Common myeloid progenitor, CD34-positive (primary cell): Measurements from ENCODE around the gene PGA5.

Source experiments
- CTCF ChIA-PET: fragments of 350-600 bp; sonication (Branson Sonifier 250); formaldehyde crosslinking; loops from one replicate; lab custom pipeline; 2021; ENCODE audit warnings: antibody characterized with exemption; lab: Charles Lee
- POLR2A ChIA-PET: fragments of 350-600 bp; sonication (Branson Sonifier 250); formaldehyde crosslinking; loops from one replicate; lab custom pipeline; 2021; ENCODE audit warnings: antibody characterized with exemption; lab: Charles Lee
- DNase-seq, 3 donors: peaks; one replicate each; pipeline versions ENCODE4 v3.0.0 to v3.0.0-alpha.2; 2013
- H3K27ac ChIP-seq, 2 experiments: 1 replicate in 1 of 2; 2 replicates in 1 of 2; pipeline ENCODE4 v1.7.0; 2013; ENCODE audit warnings: inconsistent platforms in 2 of 2, low read length in 2 of 2, mild to moderate bottlenecking in 2 of 2, low read depth in 1 of 2, moderate library complexity in 1 of 2; ENCODE audit not compliant: severe bottlenecking in 2 of 2, insufficient read depth in 1 of 2, poor library complexity in 1 of 2
- H3K27me3 ChIP-seq, 5 experiments: replicated peaks in 2 of 5; 1 replicate in 3 of 5; 2 replicates in 2 of 5; pipeline versions ENCODE4 v1.6.1 to v1.7.0; 2013; ENCODE audit warnings: low read length in 4 of 5, mild to moderate bottlenecking in 2 of 5, moderate library complexity in 2 of 5, inconsistent platforms in 1 of 5; ENCODE audit not compliant: insufficient read depth in 5 of 5, control insufficient read depth in 4 of 5
- H3K36me3 ChIP-seq, 4 experiments: 1 replicate in 2 of 4; 2 replicates in 2 of 4; pipeline versions ENCODE4 v1.6.1 to v1.7.0; 2013; ENCODE audit warnings: low read length in 3 of 4, control low read depth in 1 of 4, mild to moderate bottlenecking in 1 of 4; ENCODE audit not compliant: control insufficient read depth in 4 of 4, insufficient read depth in 4 of 4
- H3K4me1 ChIP-seq, 4 experiments: 1 replicate in 3 of 4; 2 replicates in 1 of 4; pipeline versions ENCODE4 v1.6.1 to v1.7.1; 2013; ENCODE audit warnings: low read length in 3 of 4, mild to moderate bottlenecking in 3 of 4, control low read depth in 1 of 4, inconsistent platforms in 1 of 4, moderate library complexity in 1 of 4; ENCODE audit not compliant: control insufficient read depth in 4 of 4, insufficient read depth in 4 of 4; ENCODE audit errors: control extremely low read depth in 1 of 4
- H3K4me3 ChIP-seq, 7 experiments: 1 replicate in 4 of 7; 2 replicates in 3 of 7; pipeline versions ENCODE4 v1.5.1 to v1.7.0; 2013; ENCODE audit warnings: mild to moderate bottlenecking in 7 of 7, low read length in 6 of 7, moderate library complexity in 6 of 7, inconsistent platforms in 2 of 7, low read depth in 2 of 7, control low read depth in 1 of 7; ENCODE audit not compliant: insufficient read depth in 4 of 7, control insufficient read depth in 1 of 7; ENCODE audit errors: extremely low read depth in 1 of 7
- H3K9me3 ChIP-seq, 5 experiments: 1 replicate in 4 of 5; 2 replicates in 1 of 5; pipeline versions ENCODE4 v1.6.1 to v1.7.1; 2013; ENCODE audit warnings: low read length in 4 of 5, mild to moderate bottlenecking in 2 of 5, inconsistent platforms in 1 of 5, low read depth in 1 of 5, moderate library complexity in 1 of 5; ENCODE audit not compliant: control insufficient read depth in 4 of 5, insufficient read depth in 2 of 5; ENCODE audit errors: control extremely low read depth in 1 of 5
- WGBS: methylation state at CpG from one replicate; pipeline ENCODE4 v1.1.5; 2013; ENCODE audit not compliant: insufficient coverage; 5-methylcytosine and 5-hydroxymethylcytosine counted together

Gene PGA5

GRCh38 chr11:61273178-61274078 lies 32.5 kb downstream of the PGA5 start:
- ChIA-PET POLR2A (no interaction called here), CTCF (no interaction called here)
- Histone ChIP-seq H3K4me3 (no peak overlapping the region), H3K27ac (no peak overlapping the region), H3K9me3 (no peaks in the 10 kb centered on the region), H3K36me3 (peaks cover 0 to 26% (median 17%) of the 10 kb centered on the region in 4 experiments), H3K4me1 (no peaks in the 10 kb centered on the region), H3K27me3 (no peaks in the 10 kb centered on the region)
- no peak for DNase-seq
- 93% methylated on average over 5 of the region's 16 CpGs for WGBS

DNA sequence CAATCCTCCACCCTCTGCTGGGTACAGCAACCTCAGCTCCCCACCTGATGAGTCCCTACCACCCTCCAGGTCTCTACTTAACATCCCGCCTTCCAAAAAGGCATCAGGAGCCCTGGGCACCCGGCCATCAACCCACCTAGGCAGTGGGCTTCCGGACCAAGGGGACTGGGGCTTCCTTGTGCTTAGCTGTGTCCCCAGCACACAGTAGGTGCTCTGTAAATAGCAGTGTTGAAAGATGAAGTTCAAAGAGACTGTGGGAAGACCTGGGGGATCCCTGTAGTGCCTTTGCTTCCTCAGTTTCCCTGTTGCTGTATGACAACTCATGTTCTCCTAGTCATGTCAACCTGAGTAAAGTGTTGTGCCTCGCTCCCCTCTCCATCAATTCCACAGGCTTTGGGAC lies 33.1 kb downstream of the PGA5 start:
- H3K27me3 ChIP-seq, result no peaks in the 10 kb centered on the region
- POLR2A ChIA-PET, result no interaction called here
- WGBS, result 100% methylated on average over 3 of the region's 4 CpGs
- no peaks in the 10 kb centered on the region for H3K4me1 ChIP-seq
- H3K36me3 ChIP-seq, result peaks cover 0 to 25% (median 16%) of the 10 kb centered on the region in 4 experiments
- no peak for DNase-seq
- H3K9me3 ChIP-seq, result no peaks in the 10 kb centered on the region
- CTCF ChIA-PET, result interaction anchor here (1.1 kb wide), 1 partner anchor 20 kb away, joined by 3 read pairs; no protein-coding TSS in a partner anchor
- H3K27ac ChIP-seq, result no peak overlapping the region
- no peak overlapping the region for H3K4me3 ChIP-seq

GRCh38 chr11:61275191-61275590 lies 34.2 kb downstream of the PGA5 start:
- no peaks in the 10 kb centered on the region for H3K4me1 ChIP-seq
- DNase-seq, result no peak
- no peaks in the 10 kb centered on the region for H3K9me3 ChIP-seq
- peaks cover 0 to 28% (median 17%) of the 10 kb centered on the region in 4 experiments for H3K36me3 ChIP-seq
- H3K27me3 ChIP-seq, result no peaks in the 10 kb centered on the region
- H3K4me3 ChIP-seq, result no peak overlapping the region
- WGBS, result 93% methylated on average over 2 of the region's 4 CpGs
- POLR2A ChIA-PET, result no interaction called here
- CTCF ChIA-PET, result interaction anchor here (1.1 to 1.2 kb wide), 2 partner anchors 19 to 20 kb away, joined by 3 read pairs; no protein-coding TSS in a partner anchor
- no peak overlapping the region for H3K27ac ChIP-seq

DNA sequence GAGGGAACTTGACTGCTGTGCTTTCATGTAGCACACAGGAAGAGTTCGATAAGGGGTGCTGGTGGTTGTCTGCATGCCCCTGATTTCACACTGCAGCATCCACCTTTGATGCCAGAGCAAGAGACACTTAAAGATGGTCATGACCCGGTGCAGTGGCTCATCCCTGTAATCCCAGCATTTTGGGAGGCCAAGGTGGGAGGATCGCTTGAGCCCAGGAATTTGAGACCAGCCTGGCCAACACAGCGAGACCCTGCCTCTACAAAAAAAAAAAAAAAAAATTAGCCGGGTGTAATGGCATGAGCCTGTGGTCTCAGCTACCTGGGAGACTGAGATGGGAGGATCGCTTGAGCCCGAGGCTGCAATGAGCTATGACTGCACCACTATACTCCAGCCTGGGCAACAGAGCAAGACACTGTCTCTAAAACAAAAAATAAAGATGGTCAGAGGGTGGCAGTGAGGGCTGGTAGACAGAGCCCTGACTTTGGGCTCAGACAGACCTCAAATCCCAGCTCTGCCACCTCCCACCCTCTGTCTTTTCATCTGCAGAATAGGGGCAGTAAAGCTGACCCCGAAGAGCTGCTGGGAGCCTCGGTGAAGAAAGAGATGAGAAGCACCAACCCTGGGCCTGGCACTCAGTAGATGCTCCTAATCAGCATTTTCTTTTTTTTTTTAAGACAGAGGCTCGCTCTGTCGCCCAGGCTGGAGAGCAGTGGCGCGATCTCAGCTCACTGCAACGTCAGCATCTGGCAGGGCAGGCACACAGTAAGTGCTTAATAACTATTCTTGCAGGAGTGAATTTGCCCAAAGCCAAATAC lies 36.4 kb downstream of the PGA5 start:
- Histone ChIP-seq H3K27me3 (no peaks in the 10 kb centered on the region), H3K9me3 (no peaks in the 10 kb centered on the region), H3K4me1 (no peaks in the 10 kb centered on the region), H3K27ac (no peak overlapping the region), H3K36me3 (peaks cover 0 to 40% (median 22%) of the 10 kb centered on the region in 4 experiments), H3K4me3 (no peak overlapping the region)
- no peak for DNase-seq
- 98% methylated on average over 12 of the region's 14 CpGs for WGBS
- ChIA-PET POLR2A (interaction anchor here (1.0 kb wide), 1 partner anchor 17 kb away, joined by 3 read pairs; no protein-coding TSS in a partner anchor), CTCF (no interaction called here)

DNA sequence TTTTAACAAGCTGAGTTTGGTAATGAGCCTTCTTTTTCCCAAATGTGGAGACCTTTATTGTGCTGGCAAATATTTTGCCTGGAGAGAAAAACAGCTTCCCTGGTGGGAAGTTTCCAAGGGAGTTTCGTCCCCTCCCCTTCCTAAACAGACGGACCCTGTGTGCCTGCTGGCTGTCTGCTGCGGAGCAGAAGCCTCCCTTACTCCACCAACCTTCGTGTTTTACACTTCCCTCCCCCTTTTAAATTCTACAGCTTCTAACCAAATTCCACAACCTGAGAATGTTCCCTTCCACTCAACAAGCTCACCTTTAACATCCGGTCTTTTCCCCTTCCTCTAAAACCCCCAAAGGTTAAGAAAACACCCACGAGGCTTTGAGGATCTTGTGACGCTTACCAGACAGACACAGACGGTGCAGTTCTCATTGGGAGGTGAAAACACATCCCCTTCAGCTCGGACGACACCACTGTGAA lies 37.1 kb downstream of the PGA5 start:
- CTCF ChIA-PET, result no interaction called here
- Histone ChIP-seq H3K27ac (no peak overlapping the region), H3K27me3 (no peaks in the 10 kb centered on the region), H3K36me3 (peaks cover 0 to 42% (median 21%) of the 10 kb centered on the region in 4 experiments), H3K9me3 (no peaks in the 10 kb centered on the region), H3K4me1 (no peaks in the 10 kb centered on the region), H3K4me3 (no peak overlapping the region)
- DNase-seq, result no peak
- 99% methylated on average over 10 of the region's 10 CpGs for WGBS
- POLR2A ChIA-PET, result interaction anchor here (1.0 kb wide), 1 partner anchor 16 kb away, joined by 3 read pairs; no protein-coding TSS in a partner anchor

- no peak for DNase-seq
- CTCF ChIA-PET, result interaction anchor here (1.1 kb wide), 1 partner anchor 105 kb away, joined by 3 read pairs; no protein-coding TSS in a partner anchor
- Histone ChIP-seq H3K27me3 (no peaks in the 10 kb centered on the region), H3K9me3 (no peaks in the 10 kb centered on the region), H3K4me3 (no peak overlapping the region), H3K4me1 (no peaks in the 10 kb centered on the region), H3K27ac (no peak overlapping the region), H3K36me3 (peaks cover 0 to 42% (median 23%) of the 10 kb centered on the region in 4 experiments)
- 97% methylated on average over 9 of the region's 12 CpGs for WGBS
- POLR2A ChIA-PET, result no interaction called here
These were observed 39.1 kb downstream of the PGA5 start for GRCh38 chr11:61279934-61280659.
